ENCODE results near the gene C9orf72.

GRCh38 chr9:27560457-27560856, 12.8 kb downstream of the C9orf72 start:
- TF ChIP-seq CTCF (IDR thresholded peaks at IDR 0.05) (no peak), POLR2A (IDR thresholded peaks at IDR 0.05) (no peak)
